ENCODE data around the gene SRSF3. TPM values are rescaled to one million over a fixed set of nuclear protein-coding genes. Genes with fewer than 3 reads are reported as not detected.

Gene SRSF3
- polyA plus RNA-seq, 1 donor, result 438 TPM

- no peaks in the 10 kb centered on the region for H3K9me3 ChIP-seq (ENCODE audit: control insufficient read depth, low read depth, low read length)
- H3K27me3 ChIP-seq (ENCODE audit: control insufficient read depth, insufficient read depth, low read length), result no peaks in the 10 kb centered on the region
- no peak overlapping the region for H3K4me3 ChIP-seq (ENCODE audit: low read length)
- DNase-seq, result no peak
- H3K4me1 ChIP-seq (ENCODE audit: control insufficient read depth, insufficient read depth, low read length), result peaks cover 11% of the 10 kb centered on the region
- no CpG with 5 or more reads among the region's 9 CpGs for WGBS (ENCODE audit: insufficient coverage, low lambda C conversion rate)
- H3K27ac ChIP-seq (ENCODE audit: low read length), result no peak overlapping the region
- H3K36me3 ChIP-seq (ENCODE audit: control insufficient read depth, insufficient read depth, low read length), result no peaks in the 10 kb centered on the region
Measured at GRCh38 chr6:36633915-36634314, 39.8 kb downstream of the SRSF3 start.

GRCh38 chr6:36634317-36635108 is 40.4 kb downstream of the SRSF3 start:
- 89% methylated on average over 3 of the region's 16 CpGs for WGBS (ENCODE audit: insufficient coverage, low lambda C conversion rate)
- Histone ChIP-seq H3K27me3 (ENCODE audit: control insufficient read depth, insufficient read depth, low read length) (no peaks in the 10 kb centered on the region), H3K4me3 (ENCODE audit: low read length) (no peak overlapping the region), H3K4me1 (ENCODE audit: control insufficient read depth, insufficient read depth, low read length) (peaks cover 11% of the 10 kb centered on the region), H3K36me3 (ENCODE audit: control insufficient read depth, insufficient read depth, low read length) (no peaks in the 10 kb centered on the region), H3K9me3 (ENCODE audit: control insufficient read depth, low read depth, low read length) (no peaks in the 10 kb centered on the region), H3K27ac (ENCODE audit: low read length) (no peak overlapping the region)
- no peak for DNase-seq

- H3K4me3 ChIP-seq (ENCODE audit: low read length), result no peak overlapping the region
- H3K9me3 ChIP-seq (ENCODE audit: control insufficient read depth, low read depth, low read length), result no peaks in the 10 kb centered on the region
- no CpG with 5 or more reads among the region's 5 CpGs for WGBS (ENCODE audit: insufficient coverage, low lambda C conversion rate)
- no peaks in the 10 kb centered on the region for H3K36me3 ChIP-seq (ENCODE audit: control insufficient read depth, insufficient read depth, low read length)
- H3K27ac ChIP-seq (ENCODE audit: low read length), result no peak overlapping the region
- DNase-seq, result no peak
- peaks cover 15% of the 10 kb centered on the region for H3K4me1 ChIP-seq (ENCODE audit: control insufficient read depth, insufficient read depth, low read length)
- no peaks in the 10 kb centered on the region for H3K27me3 ChIP-seq (ENCODE audit: control insufficient read depth, insufficient read depth, low read length)
Measured at GRCh38 chr6:36636283-36636682, 42.1 kb downstream of the SRSF3 start.

- H3K4me1 ChIP-seq (ENCODE audit: control insufficient read depth, insufficient read depth, low read length), result peaks cover 20% of the 10 kb centered on the region
- H3K36me3 ChIP-seq (ENCODE audit: control insufficient read depth, insufficient read depth, low read length), result no peaks in the 10 kb centered on the region
- H3K4me3 ChIP-seq (ENCODE audit: low read length), result no peak overlapping the region
- no CpG with 5 or more reads among the region's 12 CpGs for WGBS (ENCODE audit: insufficient coverage, low lambda C conversion rate)
- DNase-seq, result no peak
- H3K9me3 ChIP-seq (ENCODE audit: control insufficient read depth, low read depth, low read length), result no peaks in the 10 kb centered on the region
- no peaks in the 10 kb centered on the region for H3K27me3 ChIP-seq (ENCODE audit: control insufficient read depth, insufficient read depth, low read length)
- H3K27ac ChIP-seq (ENCODE audit: low read length), result no peak overlapping the region
Measured at GRCh38 chr6:36636687-36637418, 42.7 kb downstream of the SRSF3 start.

GRCh38 chr6:36638579-36638978 is 44.4 kb downstream of the SRSF3 start:
- WGBS (ENCODE audit: insufficient coverage, low lambda C conversion rate), result 100% methylated on average over 1 of the region's 3 CpGs
- H3K9me3 ChIP-seq (ENCODE audit: control insufficient read depth, low read depth, low read length), result no peaks in the 10 kb centered on the region
- H3K4me3 ChIP-seq (ENCODE audit: low read length), result no peak overlapping the region
- no peak for DNase-seq
- H3K27ac ChIP-seq (ENCODE audit: low read length), result no peak overlapping the region
- H3K27me3 ChIP-seq (ENCODE audit: control insufficient read depth, insufficient read depth, low read length), result no peaks in the 10 kb centered on the region
- H3K36me3 ChIP-seq (ENCODE audit: control insufficient read depth, insufficient read depth, low read length), result no peaks in the 10 kb centered on the region
- peaks cover 30% of the 10 kb centered on the region for H3K4me1 ChIP-seq (ENCODE audit: control insufficient read depth, insufficient read depth, low read length)

GRCh38 chr6:36639171-36639808 is 45.1 kb downstream of the SRSF3 start:
- WGBS (ENCODE audit: insufficient coverage, low lambda C conversion rate), result no CpG with 5 or more reads among the region's 11 CpGs
- DNase-seq, result no peak
- H3K4me1 ChIP-seq (ENCODE audit: control insufficient read depth, insufficient read depth, low read length), result peaks cover 31% of the 10 kb centered on the region
- H3K4me3 ChIP-seq (ENCODE audit: low read length), result no peak overlapping the region
- H3K27me3 ChIP-seq (ENCODE audit: control insufficient read depth, insufficient read depth, low read length), result no peaks in the 10 kb centered on the region
- no peaks in the 10 kb centered on the region for H3K36me3 ChIP-seq (ENCODE audit: control insufficient read depth, insufficient read depth, low read length)
- H3K27ac ChIP-seq (ENCODE audit: low read length), result no peak overlapping the region
- H3K9me3 ChIP-seq (ENCODE audit: control insufficient read depth, low read depth, low read length), result no peaks in the 10 kb centered on the region

- Histone ChIP-seq H3K36me3 (ENCODE audit: control insufficient read depth, insufficient read depth, low read length) (no peaks in the 10 kb centered on the region), H3K4me3 (ENCODE audit: low read length) (no peak overlapping the region), H3K9me3 (ENCODE audit: control insufficient read depth, low read depth, low read length) (no peaks in the 10 kb centered on the region), H3K27me3 (ENCODE audit: control insufficient read depth, insufficient read depth, low read length) (no peaks in the 10 kb centered on the region), H3K27ac (ENCODE audit: low read length) (peak overlapping the region; percentile 81), H3K4me1 (ENCODE audit: control insufficient read depth, insufficient read depth, low read length) (peaks cover 35% of the 10 kb centered on the region)
- peak; percentile 67 to 85 for DNase-seq
- 71% methylated on average over 1 of the region's 3 CpGs for WGBS (ENCODE audit: insufficient coverage, low lambda C conversion rate)
Measured at GRCh38 chr6:36641543-36641942, 47.4 kb downstream of the SRSF3 start.

- Histone ChIP-seq H3K4me3 (ENCODE audit: low read length) (no peak overlapping the region), H3K27me3 (ENCODE audit: control insufficient read depth, insufficient read depth, low read length) (no peaks in the 10 kb centered on the region), H3K9me3 (ENCODE audit: control insufficient read depth, low read depth, low read length) (no peaks in the 10 kb centered on the region), H3K4me1 (ENCODE audit: control insufficient read depth, insufficient read depth, low read length) (peaks cover 35% of the 10 kb centered on the region), H3K36me3 (ENCODE audit: control insufficient read depth, insufficient read depth, low read length) (no peaks in the 10 kb centered on the region), H3K27ac (ENCODE audit: low read length) (peak overlapping the region; percentile 81)
- WGBS (ENCODE audit: insufficient coverage, low lambda C conversion rate), result no CpG with 5 or more reads among the region's 8 CpGs
- peak; percentile 87 to 95 for DNase-seq
Measured at GRCh38 chr6:36642913-36643817, 49.0 kb downstream of the SRSF3 start.

- WGBS (ENCODE audit: insufficient coverage, low lambda C conversion rate), result no CpG with 5 or more reads among the region's 4 CpGs
- Histone ChIP-seq H3K27ac (ENCODE audit: low read length) (peak overlapping the region; percentile 81), H3K4me3 (ENCODE audit: low read length) (no peak overlapping the region), H3K27me3 (ENCODE audit: control insufficient read depth, insufficient read depth, low read length) (no peaks in the 10 kb centered on the region), H3K4me1 (ENCODE audit: control insufficient read depth, insufficient read depth, low read length) (peaks cover 35% of the 10 kb centered on the region), H3K9me3 (ENCODE audit: control insufficient read depth, low read depth, low read length) (no peaks in the 10 kb centered on the region), H3K36me3 (ENCODE audit: control insufficient read depth, insufficient read depth, low read length) (no peaks in the 10 kb centered on the region)
- no peak for DNase-seq
Measured at GRCh38 chr6:36643977-36644376, 49.8 kb downstream of the SRSF3 start.

GRCh38 chr6:36649086-36649485 is 54.9 kb downstream of the SRSF3 start:
- Histone ChIP-seq H3K4me3 (ENCODE audit: low read length) (no peak overlapping the region), H3K4me1 (ENCODE audit: control insufficient read depth, insufficient read depth, low read length) (peaks cover 37% of the 10 kb centered on the region), H3K27ac (ENCODE audit: low read length) (no peak overlapping the region), H3K36me3 (ENCODE audit: control insufficient read depth, insufficient read depth, low read length) (no peaks in the 10 kb centered on the region), H3K27me3 (ENCODE audit: control insufficient read depth, insufficient read depth, low read length) (no peaks in the 10 kb centered on the region), H3K9me3 (ENCODE audit: control insufficient read depth, low read depth, low read length) (no peaks in the 10 kb centered on the region)
- DNase-seq, result no peak
- WGBS (ENCODE audit: insufficient coverage, low lambda C conversion rate), result no CpG with 5 or more reads among the region's 3 CpGs

Measured in large intestine (tissue), 3 donors.